Glutamatergic neuron (in vitro differentiated cells): ENCODE measurements around the gene LRRC36. TPM values are rescaled to one million over a fixed set of nuclear protein-coding genes. Genes with fewer than 3 reads are reported as not detected.

ENCODE experiments used
- DNase-seq: peaks from one replicate; pipeline ENCODE4 v3.0.0; 2022
- H3K27ac Mint-ChIP-seq: one replicate; pipeline ENCODE4 v1.8.0; 2020; ENCODE audit warnings: mild to moderate bottlenecking, mixed read lengths, inconsistent platforms; ENCODE audit not compliant: unreplicated experiment
- H3K27me3 Mint-ChIP-seq: one replicate; pipeline ENCODE4 v1.8.0; 2020; ENCODE audit warnings: mild to moderate bottlenecking, moderate library complexity, mixed read lengths, inconsistent platforms; ENCODE audit not compliant: unreplicated experiment
- H3K36me3 Mint-ChIP-seq: one replicate; pipeline ENCODE4 v1.8.0; 2020; ENCODE audit warnings: mild to moderate bottlenecking, mixed read lengths, inconsistent platforms; ENCODE audit not compliant: unreplicated experiment
- H3K4me1 Mint-ChIP-seq: one replicate; pipeline ENCODE4 v1.8.0; 2020; ENCODE audit warnings: mild to moderate bottlenecking, low read depth, mixed read lengths, inconsistent platforms; ENCODE audit not compliant: unreplicated experiment
- H3K4me3 Mint-ChIP-seq: one replicate; pipeline ENCODE4 v1.8.0; 2020; ENCODE audit warnings: mild to moderate bottlenecking, mixed read lengths, inconsistent platforms; ENCODE audit not compliant: unreplicated experiment
- H3K9me3 Mint-ChIP-seq: one replicate; pipeline ENCODE4 v1.8.0; 2020; ENCODE audit warnings: mild to moderate bottlenecking, moderate library complexity, mixed read lengths, inconsistent platforms; ENCODE audit not compliant: unreplicated experiment
- total RNA-seq: library from RNA; stranded (reverse); fragmentation: NEBNext Ultra II Directional; extraction: Animal tissue kit (Norgen Biotek cat#: 25700); gene quantifications from one replicate; pipeline ENCODE4 v1.2.1, GENCODE V29; 2021; ENCODE audit not compliant: unreplicated experiment
- TF ChIP-seq, protein P1 (sequence below): fragments of 200-600 bp; sonication (generic); IDR thresholded peaks from one replicate; pipeline ENCODE4 v1.5.0; 2021; ENCODE audit not compliant: partially characterized antibody, unreplicated experiment

The LRRC36 gene
- total RNA-seq, 1 donor from 2014 or later: not detected

DNA sequence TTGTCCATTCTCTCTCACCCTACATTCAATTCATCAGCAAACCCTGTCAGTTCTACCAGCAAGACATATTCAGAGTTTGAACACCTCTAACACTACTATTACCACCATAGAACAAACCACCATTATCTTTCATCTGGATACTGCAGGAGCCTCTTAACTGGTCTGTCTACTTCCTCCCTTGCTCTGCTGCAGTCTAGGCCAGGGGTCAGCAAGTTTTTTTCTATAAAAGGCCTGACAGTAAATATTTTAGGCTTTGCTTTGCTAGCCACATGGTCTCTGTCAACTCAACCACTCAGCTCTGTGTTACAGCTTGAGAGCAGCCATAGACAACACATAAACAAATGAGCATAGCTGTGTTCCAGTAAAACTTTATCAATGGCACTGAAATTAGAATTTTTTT lies 13.9 kb upstream of the LRRC36 start:
- TF ChIP-seq, protein P1, sequence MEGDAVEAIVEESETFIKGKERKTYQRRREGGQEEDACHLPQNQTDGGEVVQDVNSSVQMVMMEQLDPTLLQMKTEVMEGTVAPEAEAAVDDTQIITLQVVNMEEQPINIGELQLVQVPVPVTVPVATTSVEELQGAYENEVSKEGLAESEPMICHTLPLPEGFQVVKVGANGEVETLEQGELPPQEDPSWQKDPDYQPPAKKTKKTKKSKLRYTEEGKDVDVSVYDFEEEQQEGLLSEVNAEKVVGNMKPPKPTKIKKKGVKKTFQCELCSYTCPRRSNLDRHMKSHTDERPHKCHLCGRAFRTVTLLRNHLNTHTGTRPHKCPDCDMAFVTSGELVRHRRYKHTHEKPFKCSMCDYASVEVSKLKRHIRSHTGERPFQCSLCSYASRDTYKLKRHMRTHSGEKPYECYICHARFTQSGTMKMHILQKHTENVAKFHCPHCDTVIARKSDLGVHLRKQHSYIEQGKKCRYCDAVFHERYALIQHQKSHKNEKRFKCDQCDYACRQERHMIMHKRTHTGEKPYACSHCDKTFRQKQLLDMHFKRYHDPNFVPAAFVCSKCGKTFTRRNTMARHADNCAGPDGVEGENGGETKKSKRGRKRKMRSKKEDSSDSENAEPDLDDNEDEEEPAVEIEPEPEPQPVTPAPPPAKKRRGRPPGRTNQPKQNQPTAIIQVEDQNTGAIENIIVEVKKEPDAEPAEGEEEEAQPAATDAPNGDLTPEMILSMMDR: no peak
- Mint-ChIP-seq H3K4me1 (no peaks in the 10 kb centered on the region), H3K36me3 (no peaks in the 10 kb centered on the region), H3K27me3 (peaks cover 2% of the 10 kb centered on the region), H3K4me3 (no peak overlapping the region), H3K9me3 (no peaks in the 10 kb centered on the region), H3K27ac (no peak overlapping the region)
- no peak for DNase-seq

DNA sequence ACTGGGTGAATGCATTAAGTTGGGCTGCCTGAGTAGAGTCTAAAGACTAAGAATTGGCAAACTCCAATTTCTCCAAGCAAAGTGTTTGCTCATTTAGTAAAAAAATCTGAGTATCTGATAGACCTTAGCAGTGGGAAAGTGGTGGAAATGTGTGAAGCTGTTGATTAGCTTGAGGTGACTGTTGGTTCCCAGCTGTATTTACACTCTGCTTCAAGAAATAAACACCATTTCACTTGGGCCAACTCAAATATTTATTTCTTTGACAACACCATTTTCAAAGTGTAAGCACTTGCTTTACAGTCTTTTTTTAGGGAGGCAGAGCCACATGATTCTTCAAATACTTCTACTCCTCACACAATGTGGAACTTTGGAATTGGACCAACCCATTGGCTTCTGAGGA lies 8.8 kb upstream of the LRRC36 start:
- no peak for DNase-seq
- Mint-ChIP-seq H3K4me3 (no peak overlapping the region), H3K4me1 (no peaks in the 10 kb centered on the region), H3K36me3 (no peaks in the 10 kb centered on the region), H3K9me3 (no peaks in the 10 kb centered on the region), H3K27me3 (peaks cover 4% of the 10 kb centered on the region), H3K27ac (no peak overlapping the region)
- TF ChIP-seq, protein P1: no peak

DNA sequence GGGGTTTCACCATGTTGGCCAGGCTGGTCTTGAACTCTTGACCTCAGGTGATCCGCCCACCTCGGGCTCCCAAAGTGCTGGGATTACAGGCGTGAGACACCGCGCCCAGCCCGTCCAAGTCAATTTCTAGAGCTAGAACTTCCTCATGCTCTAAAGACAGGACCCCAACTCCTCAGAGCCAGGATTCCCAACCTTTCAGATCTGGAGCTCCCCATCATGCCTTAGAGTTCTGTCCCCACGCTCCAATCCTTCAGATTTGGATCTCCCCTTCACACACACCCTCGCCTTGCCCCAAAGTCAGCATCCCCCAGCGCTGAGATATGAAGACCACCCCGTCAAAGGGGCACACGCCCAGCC lies 522 bp upstream of the LRRC36 start:
- Mint-ChIP-seq H3K27me3 (peaks cover 18% of the 10 kb centered on the region), H3K4me3 (peak overlapping the region; percentile 92), H3K9me3 (no peaks in the 10 kb centered on the region), H3K27ac (peak overlapping the region; percentile 52), H3K4me1 (peaks cover 3% of the 10 kb centered on the region), H3K36me3 (no peaks in the 10 kb centered on the region)
- DNase-seq: no peak
- TF ChIP-seq, protein P1: no peak

DNA sequence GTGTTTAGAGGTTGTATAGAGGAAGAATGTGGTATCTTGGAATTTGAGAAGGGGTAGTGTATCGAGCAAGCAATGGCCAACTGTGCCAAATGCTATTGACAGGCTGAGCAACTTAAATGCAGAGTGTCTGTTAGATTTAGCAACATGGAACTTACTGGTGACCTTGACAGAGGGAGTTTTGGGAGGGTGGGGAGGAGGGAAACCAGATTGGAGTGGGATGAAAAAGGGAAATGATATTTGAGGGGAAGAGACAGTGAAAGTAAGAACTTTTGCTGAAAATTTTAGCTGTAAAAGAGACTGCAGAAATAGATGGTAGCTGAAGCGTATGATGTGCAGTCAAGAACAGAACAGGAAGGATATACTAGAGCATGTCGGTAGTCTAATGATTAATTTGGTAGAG lies 1.1 kb downstream of the LRRC36 start:
- no peak for DNase-seq
- Mint-ChIP-seq H3K4me3 (no peak overlapping the region), H3K9me3 (no peaks in the 10 kb centered on the region), H3K27me3 (peaks cover 16% of the 10 kb centered on the region), H3K36me3 (no peaks in the 10 kb centered on the region), H3K4me1 (peaks cover 3% of the 10 kb centered on the region), H3K27ac (no peak overlapping the region)
- TF ChIP-seq, protein P1: no peak

DNA sequence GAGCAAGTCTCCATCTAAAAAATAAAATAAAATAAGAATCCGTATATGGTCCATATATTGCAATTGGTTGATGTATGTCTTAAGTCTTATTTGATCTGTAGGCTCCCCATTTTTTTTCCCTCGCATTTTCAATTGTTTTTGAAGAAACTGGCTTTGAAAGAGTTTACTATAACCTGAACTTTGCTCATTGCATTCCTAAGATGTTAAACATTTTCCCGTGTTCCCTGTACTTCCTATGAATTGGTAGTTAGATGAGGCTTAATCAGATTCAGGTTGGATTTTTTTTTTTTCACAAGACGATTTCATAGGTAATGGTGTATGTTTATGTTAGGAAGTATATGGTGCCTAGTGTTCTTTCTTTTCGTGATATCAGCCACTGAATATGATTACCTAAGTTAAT lies 3.3 kb downstream of the LRRC36 start:
- Mint-ChIP-seq H3K4me3 (no peak overlapping the region), H3K4me1 (peaks cover 3% of the 10 kb centered on the region), H3K9me3 (no peaks in the 10 kb centered on the region), H3K27ac (peak overlapping the region; percentile 55), H3K36me3 (no peaks in the 10 kb centered on the region), H3K27me3 (peaks cover 14% of the 10 kb centered on the region)
- TF ChIP-seq, protein P1: no peak
- DNase-seq: no peak
